ENCODE results near the gene RAB9A.
"Not testable (repeated sequence)": the region's sequence is repeated elsewhere in the genome, so short reads cannot be mapped to it uniquely, and the experiment has no call there.

Gene RAB9A

DNA sequence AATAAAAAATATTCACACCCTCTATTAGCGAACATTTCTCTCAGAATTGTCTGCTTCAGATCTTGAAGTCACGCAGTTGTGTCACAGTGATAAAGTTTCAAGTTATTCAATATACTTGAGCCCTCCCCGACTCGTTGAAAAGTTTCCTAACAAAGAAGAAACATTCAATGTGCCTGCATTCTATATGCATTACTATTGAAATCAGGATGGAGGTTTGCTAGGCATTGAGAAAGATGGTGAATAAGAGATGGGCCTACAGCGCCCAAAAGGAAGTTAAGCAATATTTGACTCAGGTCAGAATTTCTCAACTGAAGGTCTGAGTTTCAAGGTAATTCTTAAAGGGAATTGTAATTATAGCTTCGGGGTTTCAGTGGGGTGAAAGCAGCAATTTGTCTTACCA, 29.9 kb upstream of the RAB9A start:
- peak in 1 of 2 experiments; percentile 26 for DNase-seq

DNA sequence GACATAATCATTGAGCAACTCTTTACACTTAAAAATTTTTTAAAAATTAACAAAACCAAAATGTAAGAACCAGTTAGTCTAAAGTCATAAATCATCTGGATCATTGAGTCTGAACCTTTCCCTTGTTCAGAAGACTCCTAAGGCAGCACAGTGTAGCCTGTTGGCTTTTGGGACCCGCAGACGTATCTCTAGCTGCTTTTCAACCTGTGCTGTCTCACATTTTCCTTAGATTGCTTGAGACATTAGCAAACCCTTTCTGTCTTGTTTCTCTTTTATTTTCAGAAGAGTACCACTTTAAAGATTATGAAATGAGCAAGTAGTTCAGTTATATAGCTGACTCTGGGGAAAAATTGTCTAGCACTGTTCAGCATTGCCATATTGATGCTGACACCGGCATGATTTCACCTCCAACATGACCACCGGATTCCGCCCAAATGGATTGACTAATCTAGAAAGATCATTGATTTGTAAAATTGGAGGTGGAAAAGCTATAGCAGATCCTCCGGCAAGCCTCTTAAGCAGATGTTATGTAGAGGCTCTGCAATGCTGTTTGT, 27.1 kb upstream of the RAB9A start:
- DNase-seq: no peak
- no peak for TF ChIP-seq POLR2A (IDR thresholded peaks at IDR 0.05; ENCODE audit: low read length)
- no peak for TF ChIP-seq GATA1 (IDR thresholded peaks at IDR 0.05; ENCODE audit: low read depth, low read length)

More for the DNA sequence above, 29.9 kb upstream of the RAB9A start:
- TF ChIP-seq POLR2A (IDR thresholded peaks at IDR 0.05; ENCODE audit: low read length): no peak
- no peak for TF ChIP-seq GATA1 (IDR thresholded peaks at IDR 0.05; ENCODE audit: low read depth, low read length)

DNA sequence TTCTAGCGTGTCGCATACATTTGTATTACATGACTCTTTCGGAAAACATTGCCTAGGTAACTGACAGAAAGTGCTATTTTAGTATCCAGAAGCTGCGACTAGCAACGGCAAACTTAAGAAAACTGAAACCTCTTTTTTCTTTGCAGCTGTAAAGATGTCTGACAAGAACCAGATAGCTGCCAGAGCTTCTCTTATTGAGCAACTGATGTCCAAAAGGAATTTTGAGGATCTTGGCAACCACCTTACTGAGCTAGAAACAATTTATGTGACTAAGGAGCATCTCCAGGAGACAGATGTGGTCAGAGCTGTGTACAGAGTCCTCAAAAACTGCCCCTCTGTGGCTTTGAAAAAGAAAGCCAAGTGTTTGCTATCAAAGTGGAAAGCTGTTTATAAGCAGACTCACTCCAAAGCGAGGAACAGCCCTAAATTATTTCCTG, 26.6 kb upstream of the RAB9A start:
- DNase-seq: no peak
- TF ChIP-seq GATA1 (IDR thresholded peaks at IDR 0.05; ENCODE audit: low read depth, low read length) (no peak), POLR2A (IDR thresholded peaks at IDR 0.05; ENCODE audit: low read length) (no peak)

DNA sequence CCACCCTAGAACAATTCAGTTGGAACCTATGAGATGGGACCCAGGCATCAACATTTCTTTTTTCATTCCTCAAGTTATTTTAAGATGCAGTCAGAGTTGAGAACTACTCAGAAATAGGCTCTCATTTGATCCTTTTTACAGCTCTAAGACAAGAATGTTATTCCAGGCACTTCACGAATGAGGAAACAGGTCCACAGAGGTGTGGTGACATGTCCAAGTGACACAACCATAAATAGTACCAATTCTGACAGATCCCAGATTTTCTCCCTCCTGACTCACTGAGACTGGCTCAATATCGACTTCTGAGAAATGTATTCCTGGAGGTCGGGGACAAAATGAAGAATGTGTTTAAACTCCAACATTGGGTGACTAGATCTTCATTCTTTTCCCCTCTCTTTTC, 24.9 kb upstream of the RAB9A start:
- no peak for DNase-seq
- TF ChIP-seq GATA1 (IDR thresholded peaks at IDR 0.05; ENCODE audit: low read depth, low read length) (no peak), POLR2A (IDR thresholded peaks at IDR 0.05; ENCODE audit: low read length) (no peak)

DNA sequence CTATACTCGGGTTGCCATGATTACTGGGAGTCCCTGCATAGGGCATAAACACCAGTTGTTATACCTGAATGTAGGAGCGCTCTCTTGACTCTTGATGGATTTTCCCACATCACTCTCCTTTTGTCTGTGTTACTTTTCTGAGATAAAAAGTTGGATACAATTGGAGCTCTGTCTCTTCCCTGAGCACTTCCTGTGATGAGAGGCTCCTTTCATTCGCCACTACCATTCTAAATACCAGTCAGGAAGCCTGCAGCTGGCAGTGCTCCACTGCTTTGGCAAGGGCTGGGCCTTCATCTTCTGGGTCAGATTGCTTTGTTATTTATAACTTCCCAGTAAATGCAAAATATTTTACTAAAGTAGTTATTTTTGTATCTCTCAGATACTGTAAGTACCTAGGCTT, 22.1 kb upstream of the RAB9A start:
- TF ChIP-seq POLR2A (IDR thresholded peaks at IDR 0.05; ENCODE audit: low read length) (no peak), GATA1 (IDR thresholded peaks at IDR 0.05; ENCODE audit: low read depth, low read length) (no peak)
- DNase-seq: no peak

DNA sequence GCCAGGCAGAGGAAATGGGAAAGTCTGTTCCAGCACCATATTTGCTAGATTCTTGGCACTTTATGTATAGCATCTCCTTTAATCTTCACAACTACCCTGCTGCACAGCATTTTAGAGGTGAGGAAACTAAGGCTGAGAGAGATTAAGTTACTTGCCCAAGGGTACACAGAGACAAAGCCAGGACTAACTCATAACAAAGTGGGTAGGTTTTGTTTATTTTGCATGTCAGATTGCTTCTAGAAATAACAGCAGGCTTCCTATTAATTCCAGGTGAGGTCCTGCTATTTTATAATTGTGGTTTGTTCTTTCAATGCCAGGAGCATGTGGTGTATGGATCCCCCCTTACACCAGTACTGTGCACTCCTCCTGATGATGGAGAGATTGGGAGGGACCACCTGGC, 21.0 kb upstream of the RAB9A start:
- TF ChIP-seq GATA1 (IDR thresholded peaks at IDR 0.05; ENCODE audit: low read depth, low read length) (no peak), POLR2A (IDR thresholded peaks at IDR 0.05; ENCODE audit: low read length) (no peak)
- DNase-seq: no peak

DNA sequence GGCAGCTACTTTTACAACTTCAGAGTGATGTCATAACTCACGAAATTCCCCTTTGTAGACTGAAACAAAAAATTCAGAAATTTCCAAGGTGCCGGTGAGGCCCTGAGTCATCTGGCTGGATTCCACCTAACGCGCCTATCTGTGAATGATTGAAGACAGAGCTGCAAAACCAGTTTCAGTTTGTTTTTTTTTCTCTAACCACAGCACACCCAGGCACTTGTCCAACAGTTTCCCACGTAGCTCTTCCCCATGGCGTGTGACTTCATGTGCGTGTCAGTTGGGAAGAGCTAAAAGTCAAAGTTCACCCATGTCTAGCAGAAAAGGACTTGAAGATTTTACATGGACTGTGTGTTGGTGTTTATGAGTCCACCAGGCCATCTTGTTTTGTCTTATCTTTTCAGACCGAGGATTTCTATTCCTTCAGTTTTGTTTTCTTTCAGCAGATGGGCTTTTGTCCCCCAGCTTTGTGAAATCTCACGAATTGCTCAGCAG, 19.6 kb upstream of the RAB9A start:
- DNase-seq: peak; percentile 60 to 67
- TF ChIP-seq GATA1 (IDR thresholded peaks at IDR 0.05; ENCODE audit: low read depth, low read length) (no peak), POLR2A (IDR thresholded peaks at IDR 0.05; ENCODE audit: low read length) (no peak)

DNA sequence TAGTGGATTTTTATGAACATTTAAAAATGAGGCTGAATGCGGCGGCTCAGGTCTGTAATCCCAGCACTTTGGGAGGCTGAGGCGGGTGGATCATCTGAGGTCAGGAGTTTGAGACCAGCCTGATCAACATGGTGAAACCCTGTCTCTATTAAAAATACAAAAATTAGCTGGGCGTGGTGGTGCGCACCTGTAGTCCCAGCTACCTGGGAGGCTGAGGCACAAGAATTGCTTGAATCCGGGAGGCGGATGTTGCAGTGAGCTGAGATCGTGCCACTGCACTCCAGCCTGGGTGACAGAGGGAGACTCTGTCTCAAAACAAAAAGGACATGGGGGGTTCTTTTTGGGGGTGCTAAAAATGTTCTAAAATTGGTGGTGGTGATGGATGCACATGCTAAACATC, 19.2 kb upstream of the RAB9A start:
- DNase-seq: not testable (repeated sequence)

DNA sequence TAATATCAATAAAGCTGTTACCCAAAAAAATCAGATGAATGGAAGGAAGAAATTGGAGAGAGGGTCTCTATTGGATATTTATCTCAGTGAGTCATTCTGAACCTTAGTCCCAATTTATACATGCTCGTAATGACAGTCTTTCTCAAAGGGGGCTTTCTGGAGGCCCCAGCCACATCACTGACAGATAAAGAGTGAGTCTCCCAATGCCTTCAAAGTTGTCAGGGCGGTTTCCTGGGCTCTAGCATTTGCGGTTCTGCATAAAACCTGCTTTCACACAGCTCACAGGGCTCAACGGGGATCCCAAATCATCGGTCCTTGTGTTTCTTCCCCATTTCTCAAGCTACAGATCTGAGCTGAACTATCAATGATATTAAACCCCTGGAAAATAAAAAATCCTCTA, 18.7 kb upstream of the RAB9A start:
- no peak for DNase-seq
- no peak for TF ChIP-seq POLR2A (IDR thresholded peaks at IDR 0.05; ENCODE audit: low read length)
- TF ChIP-seq GATA1 (IDR thresholded peaks at IDR 0.05; ENCODE audit: low read depth, low read length): no peak

DNA sequence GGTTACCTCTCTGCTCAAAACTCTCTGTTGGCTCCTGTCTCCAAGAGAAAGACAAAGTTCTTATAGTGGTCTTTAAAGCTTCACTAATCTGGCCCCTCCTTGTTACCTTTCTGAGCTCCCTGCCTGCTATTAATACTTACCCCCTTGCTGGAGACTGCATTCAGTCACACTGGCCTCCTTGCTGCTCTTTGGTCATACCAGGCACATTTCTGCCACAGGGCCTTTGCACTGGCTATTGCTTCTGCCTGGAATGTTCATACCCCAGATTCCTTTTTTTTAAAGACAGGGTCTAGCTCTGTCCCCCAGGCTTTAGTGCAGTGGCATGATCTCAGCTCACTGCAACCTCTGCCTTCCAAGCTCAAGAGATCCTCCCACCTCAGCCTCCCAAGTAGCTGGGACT, 15.9 kb upstream of the RAB9A start:
- no peak for DNase-seq
- TF ChIP-seq GATA1 (IDR thresholded peaks at IDR 0.05; ENCODE audit: low read depth, low read length) (no peak), POLR2A (IDR thresholded peaks at IDR 0.05; ENCODE audit: low read length) (no peak)

DNA sequence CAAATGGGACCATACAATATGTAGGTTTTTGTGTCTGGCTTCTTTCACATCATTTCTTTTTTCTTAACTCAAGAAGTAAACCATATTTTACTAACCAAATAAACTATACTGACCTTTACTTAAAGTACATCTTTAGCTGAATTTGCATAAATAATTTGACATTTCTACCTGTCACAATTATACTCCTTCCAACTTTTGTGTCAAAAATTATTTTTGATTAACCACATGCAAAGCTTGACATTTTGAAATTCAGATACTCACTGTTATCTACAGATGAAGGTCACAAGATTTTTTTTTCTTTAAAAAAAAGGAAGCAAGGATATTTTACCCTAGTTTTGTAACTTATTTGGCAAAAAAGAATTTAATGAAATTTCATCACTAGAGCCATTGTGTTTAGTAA, 12.0 kb upstream of the RAB9A start:
- TF ChIP-seq POLR2A (IDR thresholded peaks at IDR 0.05; ENCODE audit: low read length) (no peak), GATA1 (IDR thresholded peaks at IDR 0.05; ENCODE audit: low read depth, low read length) (no peak)
- no peak for DNase-seq

DNA sequence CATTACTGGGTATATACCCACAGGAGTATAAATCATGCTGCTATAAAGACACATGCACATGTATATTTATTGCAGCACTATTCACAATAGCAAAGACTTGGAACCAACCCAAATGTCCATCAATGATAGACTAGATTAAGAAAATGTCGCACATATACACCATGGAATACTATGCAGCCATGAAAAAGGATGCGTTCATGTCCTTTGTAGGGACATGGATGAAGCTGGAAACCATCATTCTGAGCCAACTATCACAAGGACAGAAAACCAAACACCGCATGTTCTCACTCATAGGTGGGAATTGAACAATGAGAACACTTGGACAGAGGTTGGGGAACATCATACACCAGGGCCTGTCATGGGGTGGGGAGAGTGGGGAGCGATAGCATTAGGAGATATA, 9.2 kb upstream of the RAB9A start:
- DNase-seq: not testable (repeated sequence)

DNA sequence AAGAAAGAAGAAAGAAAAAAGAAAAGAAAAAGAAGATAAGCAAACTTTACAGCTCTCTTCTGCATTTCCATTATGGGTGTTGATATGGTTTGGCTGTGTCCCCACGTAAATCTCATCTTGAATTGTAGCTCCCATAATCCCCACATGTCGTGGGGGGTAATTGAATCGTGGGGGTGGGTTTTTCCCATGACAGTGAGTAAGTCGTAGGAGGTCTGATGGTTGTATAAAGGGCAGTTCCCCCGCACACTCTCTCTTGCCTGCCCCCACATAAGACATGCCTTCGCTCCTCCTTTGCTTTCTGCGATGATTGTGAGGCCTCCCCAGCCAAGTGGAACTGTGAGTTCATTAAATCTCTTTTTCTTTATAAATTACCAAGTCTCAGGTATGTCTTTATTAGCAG, 7.3 kb upstream of the RAB9A start:
- DNase-seq: no peak
- no peak for TF ChIP-seq GATA1 (IDR thresholded peaks at IDR 0.05; ENCODE audit: low read depth, low read length)
- TF ChIP-seq POLR2A (IDR thresholded peaks at IDR 0.05; ENCODE audit: low read length): no peak

DNA sequence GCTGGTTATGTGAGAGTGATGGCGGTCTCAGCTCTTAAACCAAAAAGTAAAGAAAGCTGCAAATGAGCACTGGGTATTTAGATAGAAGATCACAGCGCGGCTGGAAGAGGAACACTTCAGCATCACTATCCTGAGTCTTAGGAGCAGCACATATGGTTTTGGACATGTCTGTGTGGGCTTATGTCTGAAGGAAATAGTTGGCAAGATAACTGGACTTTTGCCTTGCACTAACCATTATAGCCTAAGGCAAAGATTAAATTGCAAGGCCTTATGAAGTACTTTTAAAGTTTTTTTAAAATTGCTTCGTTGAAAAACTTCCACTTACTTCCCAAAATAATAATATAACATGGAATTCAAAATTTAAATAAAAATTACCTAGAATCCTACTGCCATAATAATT, 4.6 kb upstream of the RAB9A start:
- DNase-seq: no peak
- TF ChIP-seq GATA1 (IDR thresholded peaks at IDR 0.05; ENCODE audit: low read depth, low read length) (no peak), POLR2A (IDR thresholded peaks at IDR 0.05; ENCODE audit: low read length) (no peak)

DNA sequence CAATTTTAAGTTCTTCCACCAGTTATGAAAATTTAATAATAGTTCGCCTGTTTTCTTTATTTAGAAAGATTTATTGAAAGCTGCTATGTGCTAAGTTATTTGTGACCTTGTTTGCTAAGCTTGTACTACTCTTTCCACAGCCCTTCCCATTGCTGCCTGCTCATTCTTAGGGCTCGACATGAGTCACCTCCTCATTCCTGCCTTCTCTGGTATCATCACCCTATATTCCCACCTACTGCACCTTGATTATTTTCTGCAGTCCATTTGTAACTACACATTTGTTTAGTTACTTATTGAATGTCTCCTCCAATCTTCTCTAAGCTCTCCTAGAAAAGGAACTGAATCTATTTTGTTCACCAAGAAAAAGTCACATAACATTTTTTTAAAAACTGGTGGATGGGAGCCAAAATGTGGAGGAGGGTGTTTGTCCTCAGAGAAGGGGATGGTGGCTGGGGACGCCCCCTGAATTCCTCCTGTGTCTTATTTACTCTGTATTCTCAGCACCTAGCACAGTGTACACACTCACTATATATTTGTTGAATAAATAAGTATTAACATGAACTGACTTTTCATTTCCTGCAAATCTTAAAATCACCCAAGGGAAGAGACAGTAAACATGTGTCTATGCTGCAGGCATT, 3.7 kb upstream of the RAB9A start:
- DNase-seq: no peak
- TF ChIP-seq GATA1 (IDR thresholded peaks at IDR 0.05; ENCODE audit: low read depth, low read length): no peak

DNA sequence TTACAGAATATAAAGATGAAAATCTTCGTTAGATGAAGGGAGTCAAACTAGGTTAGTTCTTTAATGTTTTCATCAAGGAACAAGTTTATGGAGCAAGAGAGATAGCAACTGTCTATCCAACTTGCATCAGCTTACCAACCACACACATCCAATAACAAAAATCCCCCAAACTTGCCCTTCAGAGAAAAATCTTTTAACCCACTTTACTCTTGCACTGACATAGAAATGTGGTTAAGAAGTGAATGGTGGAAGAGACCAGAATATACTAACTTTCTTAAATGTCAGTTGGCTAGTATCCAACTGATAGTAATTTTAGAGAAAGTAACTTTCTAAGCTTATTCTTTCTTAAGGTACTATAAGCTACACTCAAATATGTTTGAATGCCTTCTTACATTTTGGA, 1.7 kb upstream of the RAB9A start:
- DNase-seq: no peak

More for the DNA sequence above, 1.7 kb upstream of the RAB9A start:
- TF ChIP-seq GATA1 (IDR thresholded peaks at IDR 0.05; ENCODE audit: low read depth, low read length) (no peak), POLR2A (IDR thresholded peaks at IDR 0.05; ENCODE audit: low read length) (no peak)

All from erythroblast (primary cell).